Lung (tissue), 12 donors: ENCODE measurements around the gene PROX1. TPM values are rescaled to one million over a fixed set of nuclear protein-coding genes. Genes with fewer than 3 reads are reported as not detected.
A peak's percentile ranks its signal among the peaks of the same experiment; 100 is the strongest.

ENCODE experiments used
- ATAC-seq: fragments of 200-7000 bp; cut with Tn5 transposase; one replicate; pipeline ENCODE4 v1.9.1; 2020; ENCODE audit warnings: moderate number of reproducible peaks; ENCODE audit not compliant: insufficient read depth, low FRiP score
- DNase-seq, 3 donors: peaks; one replicate each; pipeline ENCODE4 v3.0.0-alpha.2; 2013 to 2017
- H3K27ac ChIP-seq, 2 donors: one replicate each; pipeline ENCODE4 v1.5.1; 2013; ENCODE audit warnings: mild to moderate bottlenecking in 2 of 2, moderate library complexity in 2 of 2, control low read depth in 1 of 2, inconsistent platforms in 1 of 2, low read depth in 1 of 2, low read length in 1 of 2
- H3K27me3 ChIP-seq, 3 donors: one replicate each; pipeline ENCODE4 v1.5.1; 2013; ENCODE audit warnings: low read length in 2 of 3; ENCODE audit not compliant: control insufficient read depth in 3 of 3, insufficient read depth in 3 of 3
- H3K36me3 ChIP-seq, 4 donors: one replicate each; pipeline ENCODE4 v1.5.1; 2013; ENCODE audit warnings: low read length in 4 of 4, mild to moderate bottlenecking in 1 of 4, moderate library complexity in 1 of 4; ENCODE audit not compliant: control insufficient read depth in 4 of 4, insufficient read depth in 4 of 4
- H3K4me1 ChIP-seq, 5 donors: one replicate each; pipeline ENCODE4 v1.5.1; 2013; ENCODE audit warnings: low read length in 5 of 5, mild to moderate bottlenecking in 2 of 5, moderate library complexity in 1 of 5; ENCODE audit not compliant: control insufficient read depth in 5 of 5, insufficient read depth in 5 of 5
- H3K4me3 ChIP-seq: one replicate; pipeline ENCODE4 v1.5.1; 2013; ENCODE audit warnings: mild to moderate bottlenecking, control low read depth, moderate library complexity
- H3K9ac ChIP-seq, 2 donors: one replicate each; pipeline ENCODE4 v1.5.1; 2013; ENCODE audit warnings: low read length in 2 of 2, control low read depth in 1 of 2; ENCODE audit not compliant: insufficient read depth in 1 of 2
- H3K9me3 ChIP-seq, 4 donors: one replicate each; pipeline ENCODE4 v1.5.1; 2013; ENCODE audit warnings: low read length in 3 of 4, mild to moderate bottlenecking in 1 of 4, moderate library complexity in 1 of 4; ENCODE audit not compliant: control insufficient read depth in 4 of 4, insufficient read depth in 3 of 4
- CTCF ChIP-seq: IDR thresholded peaks from 2 replicates; pipeline ENCODE4 v1.5.1; 2012; ENCODE audit warnings: mild to moderate bottlenecking; ENCODE audit errors: control extremely low read depth, extremely low read depth
- WGBS, 2 donors: extraction: QIAGEN DNeasy Blood & Tissue Kit; methylation state at CpG; one replicate each; pipeline ENCODE4 v1.1.7; 2013; 5-methylcytosine and 5-hydroxymethylcytosine counted together
- polyA plus RNA-seq, 2 donors: library from polyadenylated mRNA; stranded (reverse); fragments of 200-250 nt; gene quantifications; one replicate each; pipeline ENCODE4 v1.2.1, GENCODE V29; 2013
- total RNA-seq, 2 donors: library from RNA; depleted of rRNA in 1 of 2; stranded (reverse); fragments of >200 nt in 1 of 2; gene quantifications; one replicate each; pipeline ENCODE4 v1.2.1, GENCODE V29; 2014 to 2021
- donor health status: control.
- donor health status: control.
- donor health status: Bipolar disorder and iron deficiency.
- donor health status: healthy.
- donor health status: DM: yes; HTN: yes; CAD: no.

Gene PROX1
- total and polyA plus RNA-seq, 4 donors: 0.33 to 10.1 (median 4.0) TPM

GRCh38 chr1:213979751-213980586 is 7.8 kb upstream of the PROX1 start:
- Histone ChIP-seq H3K4me1 (peaks cover 0 to 29% (median 3%) of the 10 kb centered on the region in 5 donors), H3K4me3 (no peak overlapping the region), H3K9me3 (peaks cover 0 to 7% (median 0%) of the 10 kb centered on the region in 4 donors), H3K27ac (no peak overlapping the region), H3K27me3 (peaks cover 12 to 78% (median 77%) of the 10 kb centered on the region in 3 donors), H3K9ac (no peak overlapping the region), H3K36me3 (no peaks in the 10 kb centered on the region)
- ATAC-seq: no peak
- 5 to 11% methylated on average over 44 to 48 of the region's 48 CpGs for WGBS, 2 donors
- no peak for TF ChIP-seq CTCF
- peak; percentile 41 to 52 (median 47) for DNase-seq

- H3K4me1 ChIP-seq: peaks cover 0 to 36% (median 3%) of the 10 kb centered on the region in 5 donors
- no peak for TF ChIP-seq CTCF
- no peak overlapping the region for H3K27ac ChIP-seq
- H3K36me3 ChIP-seq: no peaks in the 10 kb centered on the region
- 11 to 45% methylated on average over 4 of the region's 4 CpGs for WGBS, 2 donors
- no peak overlapping the region for H3K9ac ChIP-seq
- peaks cover 12 to 87% (median 86%) of the 10 kb centered on the region in 3 donors for H3K27me3 ChIP-seq
- no peak for DNase-seq
- H3K4me3 ChIP-seq: no peak overlapping the region
- ATAC-seq: no peak
- H3K9me3 ChIP-seq: peaks cover 0 to 11% (median 0%) of the 10 kb centered on the region in 4 donors
Observed at GRCh38 chr1:213980906-213981305, 6.9 kb upstream of the PROX1 start.

GRCh38 chr1:213982289-213982671 is 5.5 kb upstream of the PROX1 start:
- Histone ChIP-seq H3K9ac (no peak overlapping the region), H3K27ac (no peak overlapping the region), H3K4me1 (peaks cover 0 to 43% (median 3%) of the 10 kb centered on the region in 5 donors), H3K27me3 (peaks cover 12 to 97% (median 89%) of the 10 kb centered on the region in 3 donors), H3K9me3 (peaks cover 0 to 11% (median 0%) of the 10 kb centered on the region in 4 donors), H3K36me3 (no peaks in the 10 kb centered on the region), H3K4me3 (no peak overlapping the region)
- no peak for ATAC-seq
- TF ChIP-seq CTCF: no peak
- 7 to 12% methylated on average over 8 of the region's 8 CpGs for WGBS, 2 donors
- no peak for DNase-seq
